Measurements from ENCODE around the gene ARPP19. TPM values are rescaled to one million over a fixed set of nuclear protein-coding genes. Genes with fewer than 3 reads are reported as not detected.

Gene ARPP19
- total and polyA plus RNA-seq, 2 experiments from 2014 or later: 78.3 to 192 TPM

- TF ChIP-seq CREB1 (CRISPR knock-in tag; IDR thresholded peaks at IDR 0.05; ENCODE audit: low read depth) (no peak), CTCF (conservative IDR thresholded peaks at IDR 0.05; ENCODE audit: low read depth in 2 of 2) (no peak), STAT1 (IDR thresholded peaks at IDR 0.05; ENCODE audit: unreplicated experiment) (no peak), ZNF331 (CRISPR knock-in tag; IDR thresholded peaks at IDR 0.05; ENCODE audit: low read depth) (no peak), ZNF462 (CRISPR knock-in tag; IDR thresholded peaks at IDR 0.05) (no peak)
Measured at GRCh38 chr15:52523647-52524046, 45.2 kb downstream of the ARPP19 start (continued).

- Histone ChIP-seq H3K36me3 (ENCODE audit: insufficient read depth) (no peaks in the 10 kb centered on the region), H3K27me3 (ENCODE audit: insufficient read depth) (peaks cover 16% of the 10 kb centered on the region), H3K4me1 (ENCODE audit: insufficient read depth) (peaks cover 15% of the 10 kb centered on the region), H2AFZ (no peak overlapping the region), H3K79me2 (replicated peaks; ENCODE audit: insufficient read depth) (peaks cover 80% of the 10 kb centered on the region), H4K20me1 (replicated peaks; ENCODE audit: insufficient read depth) (peaks cover 5% of the 10 kb centered on the region), H3K27ac (ENCODE audit: low read depth) (no peak overlapping the region), H3K4me2 (no peak overlapping the region), H3K9me2 (ENCODE audit: insufficient read depth) (no peaks in the 10 kb centered on the region), H3F3A (replicated peaks; ENCODE audit: low read depth) (peaks cover 10% of the 10 kb centered on the region; the same call in 1 of the 2 replicates), H3K4me3 (no peak overlapping the region)
- Mint-ChIP-seq H3K9me3 (no peaks in the 10 kb centered on the region), H3K36me3 (ENCODE audit: low read depth) (no peaks in the 10 kb centered on the region), H3K27me3 (ENCODE audit: insufficient read depth, low read depth, poor library complexity) (peaks cover 13% of the 10 kb centered on the region), H3K4me3 (no peak overlapping the region), H3K4me1 (peaks cover 19% of the 10 kb centered on the region), H3K27ac (no peak overlapping the region; the same call in 1 of the 2 replicates)
- TF ChIP-seq CTCF (conservative IDR thresholded peaks at IDR 0.05; ENCODE audit: low read depth in 2 of 2) (no peak), JUNB (IDR thresholded peaks at IDR 0.05; ENCODE audit: unreplicated experiment) (no peak), EZH2phosphoT487 (IDR thresholded peaks at IDR 0.05; ENCODE audit: unreplicated experiment) (no peak)
- ATAC-seq: no peak
- no peak for DNase-seq (ENCODE audit: low spot score)
Measured at GRCh38 chr15:52523192-52523591, 45.6 kb downstream of the ARPP19 start.

All from GM23338 (cell line).